Pancreas (tissue), 10 donors: ENCODE measurements around the gene USPL1. TPM values are rescaled to one million over a fixed set of nuclear protein-coding genes. Genes with fewer than 3 reads are reported as not detected.
A peak's percentile ranks its signal among the peaks of the same experiment; 100 is the strongest.

ENCODE experiments used
- ATAC-seq, 4 donors: fragments of 200-7000 bp; cut with Tn5 transposase; one replicate each; pipeline versions ENCODE4 v1.8.0 to v1.9.1; 2020; ENCODE audit warnings: mild to moderate bottlenecking in 4 of 4, moderate library complexity in 4 of 4
- DNase-seq, 6 donors: peaks; one replicate each; pipeline ENCODE4 v3.0.0-alpha.2; 2020
- FAIRE-seq: peaks from 2 replicates; lab custom pipeline; 2012; peaks lifted over from hg19 to GRCh38; lab: Jason Lieb, UNC
- H3K27ac ChIP-seq, 4 donors: fragments of 200-600 bp; sonication (generic); 1 replicate in 3 of 4; 2 replicates in 1 of 4; pipeline versions ENCODE4 v1.5.0 to v1.8.0; 2020
- H3K27me3 ChIP-seq, 4 donors: fragments of 200-600 bp; one replicate each; pipeline ENCODE4 v1.8.0; 2021
- H3K36me3 ChIP-seq, 3 donors: fragments of 200-600 bp; sonication (generic) in 1 of 3; one replicate each; pipeline versions ENCODE4 v1.5.0 to v1.8.0; 2020 to 2021
- H3K4me1 ChIP-seq, 3 donors: fragments of 200-600 bp; one replicate each; pipeline ENCODE4 v1.8.0; 2021
- H3K4me3 ChIP-seq, 4 donors: fragments of 200-600 bp; sonication (generic) in 2 of 4; one replicate each; pipeline versions ENCODE4 v1.5.0 to v1.8.0; 2020 to 2021
- H3K9me3 ChIP-seq, 4 donors: fragments of 200-600 bp; one replicate each; pipeline ENCODE4 v1.8.0; 2021
- CTCF ChIP-seq, 4 donors: fragments of 200-600 bp; sonication (generic) in 3 of 4; IDR thresholded peaks; one replicate each; pipeline versions ENCODE4 v1.5.0 to v1.8.0; 2021; ENCODE audit warnings: antibody characterized with exemption in 4 of 4
- WGBS, 2 donors: extraction: QIAGEN DNeasy Blood & Tissue Kit; methylation state at CpG; one replicate each; pipeline ENCODE4 v1.1.7; 2013; 5-methylcytosine and 5-hydroxymethylcytosine counted together
- intact Hi-C, 3 donors: fragments of 100-400 bp; cut with DNase I; formaldehyde crosslinking; loops; one replicate each; pipeline versions ENCODE4 v1.11.1 to v1.14.2; 2022
- polyA plus RNA-seq, 2 donors: library from polyadenylated mRNA; stranded (reverse); fragments of 200-250 nt; gene quantifications; one replicate each; pipeline ENCODE4 v1.2.3, GENCODE V29; 2013
- total RNA-seq, 6 donors: library from RNA; stranded (reverse); fragmentation: NEBNext Ultra II Directional in 4 of 6; extraction: Animal tissue kit (Norgen Biotek cat#: 25700) in 4 of 6; gene quantifications; one replicate each; pipeline versions ENCODE4 v1.2.1 to v1.2.4, GENCODE V29; 2021 to 2023
- donor health status: healthy with polysubstance abuse.
- donor health status: DM: no; HTN: no; CAD: no; lungs with moderate emphysema.
- donor health status: DM: no; HTN: no; CAD: no.
- donor health status: control.
- donor health status: control.
- donor health status: Bipolar disorder and iron deficiency.
- donor health status: DM: yes; HTN: yes; CAD: no.
- donor health status: DM: no; HTN: no; CAD: no.
- donor health status: DM: no; HTN: no; CAD: no.
- donor health status: DM: yes; HTN: yes; CAD: no.

Gene USPL1
- total and polyA plus RNA-seq, 8 donors, result 3.5 to 13.1 (median 7.8) TPM

- H3K4me3 ChIP-seq, result no peak overlapping the region
- ATAC-seq, result no peak
- WGBS, 2 donors, result 77 to 89% methylated on average over 1 of the region's 1 CpG
- no peak for FAIRE-seq
- no peak for DNase-seq
- H3K4me1 ChIP-seq, result no peaks in the 10 kb centered on the region
- no peaks in the 10 kb centered on the region for H3K9me3 ChIP-seq
- H3K27me3 ChIP-seq, result no peaks in the 10 kb centered on the region
- H3K36me3 ChIP-seq, result peaks cover 0 to 45% (median 21%) of the 10 kb centered on the region in 3 donors
- no peak overlapping the region for H3K27ac ChIP-seq
- intact Hi-C loops, result no loop called here
- TF ChIP-seq CTCF (IDR thresholded peaks at IDR 0.05), result no peak
These were observed 36.7 kb downstream of the USPL1 start for GRCh38 chr13:30654430-30654829.

- no peak for TF ChIP-seq CTCF (IDR thresholded peaks at IDR 0.05)
- Histone ChIP-seq H3K4me3 (no peak overlapping the region), H3K4me1 (no peaks in the 10 kb centered on the region), H3K36me3 (peaks cover 0 to 45% (median 21%) of the 10 kb centered on the region in 3 donors), H3K27ac (no peak overlapping the region), H3K9me3 (no peaks in the 10 kb centered on the region), H3K27me3 (no peaks in the 10 kb centered on the region)
- DNase-seq (no peak), FAIRE-seq (no peak), ATAC-seq (no peak)
- WGBS, 2 donors, result 95 to 97% methylated on average over 3 of the region's 3 CpGs
- intact Hi-C loops, result no loop called here
These were observed 38.5 kb downstream of the USPL1 start for GRCh38 chr13:30656178-30656577.

- TF ChIP-seq CTCF (IDR thresholded peaks at IDR 0.05), result no peak
- Histone ChIP-seq H3K4me1 (no peaks in the 10 kb centered on the region), H3K4me3 (no peak overlapping the region), H3K27me3 (no peaks in the 10 kb centered on the region), H3K9me3 (no peaks in the 10 kb centered on the region), H3K27ac (no peak overlapping the region), H3K36me3 (peaks cover 0 to 37% (median 21%) of the 10 kb centered on the region in 3 donors)
- intact Hi-C loops, result no loop called here
- WGBS, 2 donors, result 81 to 92% methylated on average over 7 of the region's 7 CpGs
- no peak for DNase-seq
- ATAC-seq, result no peak
- FAIRE-seq, result no peak
These were observed 42.3 kb downstream of the USPL1 start for GRCh38 chr13:30659980-30660379.

- DNase-seq, result no peak
- no peak for FAIRE-seq
- no peaks in the 10 kb centered on the region for H3K27me3 ChIP-seq
- H3K4me3 ChIP-seq, result no peak overlapping the region
- no peak for TF ChIP-seq CTCF (IDR thresholded peaks at IDR 0.05)
- whole genome bisulfite sequencing, 2 donors, result 77 to 83% methylated on average over 2 of the region's 2 CpGs
- no peaks in the 10 kb centered on the region for H3K9me3 ChIP-seq
- intact Hi-C loops, result no loop called here
- no peaks in the 10 kb centered on the region for H3K4me1 ChIP-seq
- H3K27ac ChIP-seq, result no peak overlapping the region
- ATAC-seq, result no peak
- H3K36me3 ChIP-seq, result peaks cover 0 to 30% (median 21%) of the 10 kb centered on the region in 3 donors
These were observed 43.1 kb downstream of the USPL1 start for GRCh38 chr13:30660796-30661195.

GRCh38 chr13:30664689-30665275, 47.1 kb downstream of the USPL1 start:
- DNase-seq, result no peak
- TF ChIP-seq CTCF (IDR thresholded peaks at IDR 0.05), result no peak
- no peak for FAIRE-seq
- Histone ChIP-seq H3K4me3 (no peak overlapping the region), H3K36me3 (no peaks in the 10 kb centered on the region), H3K27me3 (no peaks in the 10 kb centered on the region), H3K27ac (no peak overlapping the region), H3K9me3 (no peaks in the 10 kb centered on the region), H3K4me1 (no peaks in the 10 kb centered on the region)
- peak in 2 of 4 donors; percentile 21 to 57 for ATAC-seq
- intact Hi-C loops, result no loop called here
- WGBS, 2 donors, result 87 to 89% methylated on average over 4 of the region's 4 CpGs
